ENCODE results near the gene SCRN2. TPM values are rescaled to one million over a fixed set of nuclear protein-coding genes. Genes with fewer than 3 reads are reported as not detected.

The SCRN2 gene
- total and polyA plus RNA-seq, 2 of the 8 experiments (the other 6 are each of a cell fraction or from before 2014, with no cell fraction given): 24.4 to 42.3 TPM

GRCh38 chr17:47815106-47815918, 25.8 kb downstream of the SCRN2 start (continued):
- TF ChIP-seq SIN3A (conservative IDR thresholded peaks at IDR 0.05 in 1 of 2, IDR thresholded peaks at IDR 0.05 in 1 of 2; ENCODE audit: low read depth in 1 of 2, low read length in 2 of 2) (no peak), RAD21 (IDR thresholded peaks at IDR 0.05 in 1 of 2, conservative IDR thresholded peaks at IDR 0.05 in 1 of 2; ENCODE audit: low read depth in 2 of 2, low read length in 2 of 2) (no peak), EGR1 (IDR thresholded peaks at IDR 0.05; ENCODE audit: borderline replicate concordance, low read depth, low read length) (no peak), NANOG (IDR thresholded peaks at IDR 0.05; ENCODE audit: insufficient read depth, low read depth, low read length, poor library complexity, severe bottlenecking) (no peak), BRCA1 (IDR thresholded peaks at IDR 0.05; ENCODE audit: low read depth, low read length) (no peak), KDM5A (IDR thresholded peaks at IDR 0.05; ENCODE audit: low read length) (no peak)

Measured in H1 (cell line).